ENCODE measurements around the gene LAMC3.
A peak's percentile ranks its signal among the peaks of the same experiment; 100 is the strongest.

LAMC3 gene

GRCh38 chr9:131008909-131009618 lies at the start of gene LAMC3:
LAMC3 (plus strand) TSS chr9:131009174; CDS start chr9:131009215, 41 bp downstream.
- peak; percentile 5 for DNase-seq

- DNase-seq: no peak
These were observed 49.1 kb upstream of the LAMC3 start for GRCh38 chr9:130959809-130960334.

DNA sequence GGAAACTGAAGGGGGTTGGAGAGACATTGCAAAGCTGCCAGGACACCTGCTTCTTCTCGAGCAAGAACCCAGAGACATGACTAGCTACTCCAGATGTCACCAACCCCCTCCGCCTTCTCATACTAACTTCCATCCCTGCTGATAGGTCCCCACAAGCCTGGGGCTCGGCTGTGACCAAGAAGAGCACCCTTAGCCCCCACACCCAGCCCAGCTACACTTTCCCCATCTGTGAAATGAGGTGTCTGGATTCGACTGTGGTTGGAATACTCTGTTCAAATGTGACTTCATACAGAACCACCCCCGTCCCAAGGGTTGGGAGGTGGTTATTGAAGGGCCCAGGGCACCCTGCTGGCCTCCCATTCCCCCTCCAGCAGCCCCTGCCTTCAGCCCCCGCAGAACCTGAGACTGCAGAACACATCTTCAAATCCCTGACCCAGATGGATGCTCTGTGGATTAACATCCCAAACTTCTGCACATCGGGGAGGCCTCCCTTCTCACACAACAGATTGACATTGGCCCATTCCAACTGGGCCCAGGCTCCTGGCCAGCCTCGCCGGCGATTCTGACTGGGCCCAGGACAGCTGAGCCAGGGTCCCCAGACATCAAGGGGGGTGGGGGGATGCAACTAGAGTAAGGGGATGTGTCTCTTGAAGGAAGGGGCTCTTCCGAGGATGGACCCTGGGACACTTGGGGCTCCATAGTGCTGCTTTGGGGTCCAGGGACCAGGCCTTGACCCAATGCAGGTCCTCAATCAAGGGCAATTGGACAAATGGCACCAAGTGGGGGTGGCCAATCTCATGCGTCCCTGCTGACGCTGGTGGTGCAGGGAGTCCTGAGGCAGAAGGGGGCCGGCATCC lies 48.2 kb upstream of the LAMC3 start:
- no peak for DNase-seq

- no peak for DNase-seq
These were observed 47.3 kb upstream of the LAMC3 start for GRCh38 chr9:130961511-130962300.

DNA sequence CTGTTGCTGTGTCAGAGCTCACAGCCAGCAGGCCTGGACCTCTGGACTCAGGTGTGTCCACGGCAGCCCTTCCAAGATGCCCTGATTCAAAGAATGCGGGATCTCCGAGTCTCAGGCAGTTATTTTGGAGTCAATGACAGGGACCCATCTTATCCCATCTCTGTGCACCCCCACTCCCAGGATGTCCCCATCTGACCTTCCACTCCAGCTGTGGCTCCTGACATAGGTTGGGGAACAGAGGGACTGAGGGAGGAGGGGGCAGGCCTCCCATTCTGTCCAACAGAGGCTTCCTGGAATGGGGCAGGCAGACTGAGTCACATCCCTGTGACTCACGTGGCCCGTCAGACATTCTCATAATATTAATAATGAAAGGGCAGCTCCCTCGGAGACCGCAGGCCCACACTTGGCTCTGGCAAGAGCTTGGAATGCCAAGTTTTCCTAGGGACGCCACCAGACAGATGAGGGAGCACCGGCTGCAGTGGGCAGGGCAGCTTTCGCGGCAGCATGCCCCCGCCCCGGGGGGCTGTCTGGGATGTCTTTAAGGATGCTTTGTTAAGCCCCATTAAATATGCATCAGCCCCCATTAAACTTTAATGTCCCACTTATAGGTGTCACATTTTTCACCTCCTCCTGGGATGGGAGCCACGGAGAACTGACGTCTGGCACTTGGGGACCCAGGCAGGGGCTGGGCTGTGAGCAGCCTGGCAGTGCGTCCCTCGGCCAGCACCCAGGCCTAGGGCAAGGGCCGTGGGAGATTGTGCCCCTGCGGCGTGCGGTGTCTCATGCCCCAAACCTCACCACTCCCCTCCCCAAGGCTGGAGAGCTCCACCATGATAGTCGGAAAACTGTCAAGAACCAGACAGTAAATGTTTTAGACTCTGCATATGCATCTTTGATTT lies 46.3 kb upstream of the LAMC3 start:
- peak; percentile 13 for DNase-seq

DNA sequence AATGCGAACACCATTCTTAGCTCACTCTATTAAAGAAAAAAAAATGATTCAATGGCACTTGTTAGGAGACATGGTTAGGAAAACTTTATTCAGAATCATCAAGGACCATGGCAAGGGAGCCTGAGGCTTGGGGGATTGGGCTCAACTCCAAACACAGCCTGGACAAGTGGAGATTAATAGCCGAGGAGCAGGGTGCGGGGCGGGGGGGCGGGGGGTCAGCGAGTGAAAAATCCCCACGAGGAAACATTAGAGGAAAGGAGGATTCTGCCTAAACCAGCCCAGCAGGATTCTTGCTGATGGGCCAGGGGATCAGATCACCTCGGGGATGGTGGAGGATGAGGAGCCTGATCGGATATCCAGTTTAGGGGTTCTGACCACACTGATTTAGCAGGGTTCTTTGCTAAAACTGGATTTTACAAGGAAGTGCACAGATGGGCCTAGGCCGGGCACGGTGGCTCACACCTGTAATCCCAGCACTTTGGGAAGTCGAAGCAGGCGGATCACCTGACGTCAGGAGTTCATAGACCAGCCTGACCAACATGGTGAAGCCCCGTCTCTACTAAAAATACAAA lies 45.6 kb upstream of the LAMC3 start:
- DNase-seq: no peak

- no peak for DNase-seq
These were observed 45.1 kb upstream of the LAMC3 start for GRCh38 chr9:130963916-130964315.

DNA sequence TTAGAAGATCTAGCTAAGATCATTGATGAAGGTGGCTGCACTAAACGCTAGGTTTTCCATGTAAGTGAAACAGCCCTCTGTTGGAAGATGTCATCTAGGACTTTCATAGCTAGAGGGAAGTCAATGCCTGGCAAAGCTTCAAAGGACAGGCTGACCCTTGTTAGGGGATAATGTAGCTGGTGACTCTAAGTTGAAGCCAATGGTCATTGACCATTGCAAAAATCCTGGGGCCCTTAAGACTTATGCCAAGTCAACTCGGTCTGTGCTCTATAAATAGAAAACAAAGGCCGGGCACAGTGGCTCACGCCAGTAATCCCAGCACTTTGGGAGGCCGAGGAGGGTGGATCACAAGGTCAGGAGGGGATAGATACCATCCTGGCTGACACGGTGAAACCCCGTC lies 43.3 kb upstream of the LAMC3 start:
- no peak for DNase-seq

DNA sequence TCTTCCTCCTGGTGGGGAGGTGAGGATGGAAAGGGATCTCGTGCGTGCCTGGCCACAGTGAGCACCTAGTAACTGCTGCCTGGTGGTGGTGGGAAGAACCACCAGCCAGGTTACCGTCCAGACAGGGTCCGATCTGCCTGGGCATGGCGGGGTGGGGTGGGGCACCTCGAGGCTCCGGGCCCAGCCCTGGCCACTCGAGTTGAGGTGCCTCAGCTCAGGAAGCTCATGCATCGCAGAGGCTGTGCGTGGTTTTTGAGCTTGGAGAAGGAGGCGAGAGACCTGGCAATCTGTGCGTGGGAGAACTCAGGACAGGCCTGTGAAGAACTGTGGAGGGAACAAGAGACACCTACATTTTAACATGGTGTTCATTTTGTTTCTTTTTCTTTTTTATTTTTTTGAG lies 38.9 kb upstream of the LAMC3 start:
- DNase-seq: no peak

DNA sequence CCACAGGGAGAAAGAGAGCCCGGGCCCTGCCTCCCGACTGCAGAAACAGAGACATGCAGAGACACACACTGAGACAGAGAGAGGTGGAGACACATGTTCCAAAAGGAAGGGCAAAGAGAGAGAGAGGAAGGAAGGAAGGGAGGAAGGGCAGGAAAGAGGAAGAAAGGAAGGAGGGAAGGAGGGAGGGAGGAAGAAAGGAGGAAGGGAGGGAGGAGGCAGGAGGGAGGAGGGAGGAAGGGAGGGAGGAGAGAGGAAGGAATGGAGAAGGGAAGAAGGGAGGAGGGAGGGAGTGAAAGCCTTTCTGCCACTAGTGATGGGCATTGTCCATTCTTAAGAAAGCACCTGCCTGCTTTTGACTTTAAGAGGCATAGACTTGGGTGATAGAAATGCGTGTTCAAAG lies 38.1 kb upstream of the LAMC3 start:
- DNase-seq: no peak

DNA sequence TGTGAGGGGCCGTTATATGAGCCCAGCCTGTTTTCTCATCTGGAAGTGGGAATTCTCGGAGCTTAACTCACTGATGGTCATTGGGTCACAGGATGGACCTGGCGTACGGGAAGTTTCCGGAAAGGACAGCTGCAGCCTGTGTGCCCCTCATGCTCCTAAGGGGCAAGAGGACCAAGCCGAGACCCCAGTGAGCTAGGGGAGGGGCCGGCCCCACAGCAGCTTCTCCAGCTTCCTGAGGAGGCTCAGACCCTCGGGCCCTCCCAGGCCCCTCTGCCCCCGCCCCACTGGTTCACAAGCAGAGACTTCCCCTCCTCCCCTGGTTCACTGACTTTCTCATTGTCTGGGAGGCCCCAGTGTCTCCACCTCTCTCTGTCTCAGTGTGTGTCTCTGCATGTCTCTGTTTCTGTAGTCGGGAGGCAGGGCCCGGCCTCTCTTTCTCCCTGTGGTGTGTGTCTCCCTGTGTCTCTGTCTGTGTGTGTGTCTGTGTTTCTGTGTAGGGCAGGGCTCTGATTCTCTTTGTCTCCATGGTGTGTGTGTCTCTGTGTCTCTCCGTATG lies 37.6 kb upstream of the LAMC3 start:
- DNase-seq: no peak

DNA sequence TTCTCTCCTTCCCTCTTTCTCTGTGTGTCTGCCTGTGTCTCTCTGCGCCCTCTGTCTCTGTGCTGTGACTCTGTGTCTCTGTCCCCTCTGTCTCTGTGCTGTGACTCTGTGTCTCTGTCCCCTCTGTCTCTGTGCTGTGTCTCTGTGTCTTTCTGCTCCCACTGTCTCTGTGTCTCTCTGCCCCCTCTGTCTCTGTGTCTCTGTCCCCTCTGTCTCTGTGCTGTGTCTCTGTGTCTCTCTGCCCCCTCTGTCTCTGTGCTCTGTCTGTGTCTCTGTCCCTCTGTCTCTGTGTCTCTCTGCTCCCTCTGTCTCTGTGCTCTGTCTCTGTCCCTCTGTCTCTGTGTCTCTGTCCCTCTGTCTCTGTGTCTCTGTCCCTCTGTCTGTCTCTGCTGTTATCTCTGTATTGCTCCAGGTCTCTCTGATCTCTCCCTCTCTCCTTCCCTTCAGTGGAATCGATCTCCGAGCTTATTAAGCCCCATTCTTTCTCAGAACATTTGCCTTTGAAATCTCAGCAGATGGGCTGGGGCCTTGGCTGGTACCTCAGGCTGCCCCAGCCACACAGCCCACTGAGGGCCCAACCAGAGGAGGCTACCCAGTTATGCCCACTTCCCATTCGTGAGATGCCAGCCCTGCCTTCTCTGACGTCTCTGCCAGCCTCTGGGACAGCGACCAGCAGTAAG lies 36.6 kb upstream of the LAMC3 start:
- no peak for DNase-seq

GRCh38 chr9:130972957-130973685 lies 35.9 kb upstream of the LAMC3 start:
- no peak for DNase-seq

DNA sequence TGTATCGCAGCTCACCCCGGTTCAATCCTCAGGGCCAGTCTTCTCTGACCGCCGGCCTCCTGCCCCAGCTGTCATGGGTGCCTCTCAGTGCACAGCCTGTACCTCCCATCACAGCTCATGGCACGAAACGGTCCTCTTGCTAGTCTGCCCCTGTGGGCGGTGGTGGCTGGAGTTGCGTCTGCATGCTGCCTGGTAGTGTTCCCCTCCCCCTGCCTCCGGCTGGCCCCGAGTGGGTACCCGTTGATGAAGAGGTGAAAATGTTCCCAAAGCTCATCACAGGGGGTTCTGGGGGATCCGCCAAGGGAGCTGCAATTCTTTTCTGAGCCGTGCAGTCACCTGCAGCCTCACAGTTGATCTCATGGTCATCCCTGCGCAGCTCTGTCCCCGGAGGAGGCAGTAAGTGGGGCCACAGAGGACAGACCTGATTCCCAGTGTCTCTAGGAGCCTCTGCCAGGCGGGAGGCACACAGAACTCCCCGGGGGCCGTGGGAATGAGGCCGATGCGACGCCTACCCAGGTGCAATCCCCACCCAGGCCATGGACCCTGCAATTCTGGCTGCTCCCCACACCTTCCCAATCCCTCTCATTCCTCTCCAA lies 35.2 kb upstream of the LAMC3 start:
- DNase-seq: no peak

DNA sequence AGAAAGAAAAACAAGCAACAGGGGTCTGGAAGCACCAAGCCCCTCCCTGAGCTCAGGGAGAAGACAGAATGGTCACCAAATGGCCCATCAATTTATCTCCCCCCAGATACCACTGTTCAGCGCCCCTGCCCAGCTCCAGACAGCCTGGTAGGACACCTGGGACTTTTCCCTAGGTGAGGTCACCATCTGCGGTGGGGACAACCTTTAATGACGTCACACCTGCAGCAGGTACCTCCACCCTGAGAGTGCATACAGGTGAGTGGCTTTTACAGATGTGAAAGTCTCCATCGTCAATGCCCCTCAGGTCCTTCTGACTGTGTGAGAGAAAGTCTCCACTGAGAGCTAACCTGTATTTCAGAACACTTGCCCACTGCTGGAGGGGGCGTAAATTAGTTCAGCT lies 34.3 kb upstream of the LAMC3 start:
- DNase-seq: no peak

DNA sequence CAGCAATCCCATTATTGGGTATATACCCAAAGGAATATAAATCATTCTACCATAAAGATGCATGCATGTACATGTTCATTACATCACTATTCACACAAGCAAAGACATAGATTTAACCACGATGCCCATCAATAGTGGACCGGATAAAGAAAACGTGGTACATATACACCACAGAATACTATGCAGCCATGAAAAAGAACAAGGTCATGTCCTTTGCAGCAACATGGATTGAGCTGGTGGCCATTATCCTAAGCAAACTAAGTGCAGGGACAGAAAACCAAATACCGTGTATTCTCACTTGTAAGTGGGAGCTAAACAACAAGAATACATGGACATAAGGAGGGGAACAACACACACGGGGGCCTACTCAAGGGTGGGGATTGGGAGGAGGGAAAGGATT lies 33.8 kb upstream of the LAMC3 start:
- DNase-seq: no peak

DNA sequence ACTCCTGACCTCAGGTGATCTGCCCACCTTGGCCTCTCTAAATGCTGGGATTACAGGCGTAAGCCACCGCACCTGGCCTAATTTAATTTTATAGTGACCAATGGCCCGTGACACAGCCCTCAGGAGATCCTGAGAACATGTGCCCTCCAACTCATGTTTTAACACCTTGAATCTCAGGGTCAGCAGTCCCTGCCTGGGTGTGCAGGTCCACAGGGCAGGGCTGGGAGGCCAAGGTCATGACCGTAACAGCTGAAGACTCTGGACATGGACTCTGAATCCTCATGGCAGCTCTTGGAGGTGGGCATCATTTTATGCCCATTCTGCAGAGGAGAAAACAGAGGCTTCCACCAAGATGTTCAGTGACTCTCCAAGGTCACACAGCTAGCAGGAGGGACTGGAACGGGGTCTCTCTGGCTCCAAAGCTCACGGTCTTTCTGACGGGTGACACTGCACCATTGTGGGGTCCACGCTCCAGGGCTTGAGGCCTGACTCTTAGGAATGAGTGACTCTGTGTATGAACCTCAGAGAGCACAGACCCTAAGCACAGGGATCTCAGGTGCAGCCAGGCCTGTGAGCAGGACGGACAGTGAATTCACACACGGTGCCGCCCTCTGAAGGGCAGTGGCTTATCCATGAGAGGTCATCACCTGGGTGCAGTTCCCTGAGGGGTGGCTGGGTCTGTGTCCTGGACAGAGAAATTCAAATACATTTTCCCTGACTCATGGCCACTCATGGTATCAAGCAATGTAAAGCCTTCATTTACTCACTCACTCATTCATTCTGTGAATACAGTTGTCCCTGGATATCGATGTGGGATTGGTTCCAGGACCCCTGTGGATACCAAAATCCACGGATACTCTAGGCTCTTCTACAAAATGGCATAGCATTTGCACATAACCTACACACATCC lies 32.8 kb upstream of the LAMC3 start:
- DNase-seq: no peak

GRCh38 chr9:130977811-130978221 lies 31.2 kb upstream of the LAMC3 start:
- DNase-seq: no peak
